HCT116 (cell line): ENCODE results near the gene KIRREL3. TPM values are rescaled to one million over a fixed set of nuclear protein-coding genes. Genes with fewer than 3 reads are reported as not detected.

Experiments
- ATAC-seq: fragments of 200-7000 bp; cut with Tn5 transposase; 2 replicates; pipeline ENCODE4 v1.9.1; 2020; ENCODE audit warnings: mild to moderate bottlenecking, moderate library complexity
- BruUV-seq: library from RNA; stranded (reverse); fragments of 400-500 nt; replicated peaks from 2 replicates; lab custom pipeline; 2021; lab: Mats Ljungman, UMichigan
- CTCF ChIA-PET: fragments of 300-600 bp; sonication (Branson Sonifier 250); formaldehyde crosslinking; loops from one replicate; lab custom pipeline; 2021; ENCODE audit warnings: antibody characterized with exemption; lab: Charles Lee
- POLR2A ChIA-PET: fragments of 300-600, 350-600 bp; sonication (Branson Sonifier 250); formaldehyde crosslinking; loops from one replicate; lab custom pipeline; 2021; ENCODE audit warnings: antibody characterized with exemption; lab: Charles Lee
- RAD21 ChIA-PET, 2 experiments: fragments of 300-600 bp; sonication (Branson Sonifier 250); formaldehyde crosslinking; loops; one replicate each; lab custom pipeline; 2023; ENCODE audit warnings: low total read pairs in 2 of 2; ENCODE audit not compliant: uncharacterized antibody in 2 of 2, unreplicated experiment in 2 of 2, low non-redundant PET in 1 of 2; lab: Charles Lee
- DNase-seq: peaks from one replicate; pipeline ENCODE4 v3.0.0-alpha.2; 2010; ENCODE audit warnings: low read depth, low spot score
- H2AFZ ChIP-seq: fragments of 200-600 bp; shearing (Covaris generic), sonication (generic); 2 replicates; pipeline ENCODE4 v1.6.1; 2017; ENCODE audit warnings: low read depth, mixed run types, mixed read lengths, antibody characterized with exemption, low read length; ENCODE audit not compliant: poor library complexity, severe bottlenecking
- H3K27ac ChIP-seq: 2 replicates; pipeline ENCODE4 v1.5.1; 2012; ENCODE audit warnings: low read depth, low read length
- H3K27me3 ChIP-seq: fragments of 200-600 bp; sonication (generic); 2 replicates; pipeline ENCODE4 v1.6.1; 2016; ENCODE audit warnings: mixed run types, low read length, mixed read lengths; ENCODE audit not compliant: insufficient read depth
- H3K36me3 ChIP-seq, 2 experiments: fragments of 200-500 bp in 1 of 2; fragments of 200-600 bp in 1 of 2; sonication (Bioruptor generic) in 1 of 2; sonication (generic) in 1 of 2; 2 replicates each; pipeline versions ENCODE4 v1.5.1 to v1.6.1; 2014 to 2016; ENCODE audit warnings: low read length in 2 of 2, inconsistent platforms in 1 of 2, mixed read lengths in 1 of 2, mixed run types in 1 of 2; ENCODE audit not compliant: insufficient read depth in 2 of 2, control insufficient read depth in 1 of 2
- H3K4me1 ChIP-seq, 2 experiments: fragments of 200-600 bp in 1 of 2; sonication (generic) in 1 of 2; 2 replicates each; pipeline versions ENCODE4 v1.5.1 to v1.6.1; 2012 to 2017; ENCODE audit warnings: low read length in 2 of 2, inconsistent platforms in 1 of 2, mild to moderate bottlenecking in 1 of 2, mixed read lengths in 1 of 2, mixed run types in 1 of 2, moderate library complexity in 1 of 2; ENCODE audit not compliant: insufficient read depth in 2 of 2, control insufficient read depth in 1 of 2
- H3K4me2 ChIP-seq: fragments of 200-600 bp; sonication (generic); 2 replicates; pipeline ENCODE4 v1.6.1; 2017; ENCODE audit warnings: mixed run types, low read length, mixed read lengths
- H3K4me3 ChIP-seq, 2 experiments: fragments of 200-600 bp in 1 of 2; sonication (generic) in 1 of 2; replicated peaks in 1 of 2; 2 replicates each; pipeline ENCODE4 v1.5.1; 2011 to 2016; ENCODE audit warnings: low read length in 2 of 2, control low read depth in 1 of 2, low read depth in 1 of 2, mild to moderate bottlenecking in 1 of 2, mixed read lengths in 1 of 2, mixed run types in 1 of 2
- H3K79me2 ChIP-seq: fragments of 200-600 bp; sonication (generic); 2 replicates; pipeline ENCODE4 v1.6.1; 2017; ENCODE audit warnings: mild to moderate bottlenecking, mixed run types, low read length, moderate library complexity, mixed read lengths; ENCODE audit not compliant: insufficient read depth
- H3K9ac ChIP-seq: fragments of 200-600 bp; sonication (generic); 2 replicates; pipeline ENCODE4 v1.6.1; 2016; ENCODE audit warnings: low read length, mixed read lengths
- H3K9me2 ChIP-seq: fragments of 200-600 bp; sonication (generic), shearing (Covaris generic); 2 replicates; pipeline ENCODE4 v1.6.1; 2017; ENCODE audit warnings: mixed run types, mild to moderate bottlenecking, moderate library complexity; ENCODE audit not compliant: insufficient read depth
- H3K9me3 ChIP-seq, 2 experiments: fragments of 200-500 bp in 1 of 2; fragments of 200-600 bp in 1 of 2; sonication (Bioruptor generic) in 1 of 2; sonication (generic) in 1 of 2; 2 replicates each; pipeline ENCODE4 v1.6.1; 2014 to 2017; ENCODE audit warnings: low read length in 2 of 2, mixed read lengths in 2 of 2, inconsistent platforms in 1 of 2, low read depth in 1 of 2, mild to moderate bottlenecking in 1 of 2, mixed run types in 1 of 2, moderate library complexity in 1 of 2; ENCODE audit not compliant: control insufficient read depth in 1 of 2, insufficient read depth in 1 of 2
- H4K20me1 ChIP-seq: fragments of 200-600 bp; sonication (generic), shearing (Covaris generic); 2 replicates; pipeline ENCODE4 v1.6.1; 2017; ENCODE audit warnings: mixed run types, mild to moderate bottlenecking, moderate library complexity; ENCODE audit not compliant: insufficient read depth
- CBX3 ChIP-seq: IDR thresholded peaks from 2 replicates; pipeline ENCODE4 v1.6.1; 2012; ENCODE audit warnings: low read depth
- CEBPB ChIP-seq: IDR thresholded peaks from 2 replicates; pipeline ENCODE4 v1.6.1; 2012; ENCODE audit warnings: low read depth
- ELF1 ChIP-seq: IDR thresholded peaks from 2 replicates; pipeline ENCODE4 v1.6.1; 2012; ENCODE audit warnings: low read depth, borderline replicate concordance
- POLR2AphosphoS5 ChIP-seq: IDR thresholded peaks from 2 replicates; pipeline ENCODE4 v1.6.1; 2011; ENCODE audit warnings: mild to moderate bottlenecking, low read depth, low read length, moderate library complexity
- RAD21 ChIP-seq: IDR thresholded peaks from 2 replicates; pipeline ENCODE4 v1.6.1; 2012; ENCODE audit warnings: low read depth, mild to moderate bottlenecking
- REST ChIP-seq: IDR thresholded peaks from 2 replicates; pipeline ENCODE4 v1.6.1; 2012; ENCODE audit warnings: low read depth
- SIN3A ChIP-seq: IDR thresholded peaks from 2 replicates; pipeline ENCODE4 v1.6.1; 2012; ENCODE audit warnings: low read depth
- SRF ChIP-seq: IDR thresholded peaks from 2 replicates; pipeline ENCODE4 v1.6.1; 2012; ENCODE audit warnings: low read depth
- TCF7L2 ChIP-seq: IDR thresholded peaks from 2 replicates; pipeline ENCODE4 v1.7.0; 2011; ENCODE audit warnings: borderline replicate concordance, inconsistent platforms; ENCODE audit not compliant: insufficient read depth, insufficient read length; ENCODE audit errors: extremely low read depth
- ZBTB33 ChIP-seq: IDR thresholded peaks from 2 replicates; pipeline ENCODE4 v1.6.1; 2011; ENCODE audit warnings: mild to moderate bottlenecking, low read length, moderate library complexity; ENCODE audit not compliant: insufficient replicate concordance; ENCODE audit errors: extremely low read depth
- ZFX ChIP-seq: fragments of 450-650 bp; IDR thresholded peaks from 2 replicates; pipeline ENCODE4 v1.6.1; 2017
- ZNF274 ChIP-seq: fragments of 200-500 bp; sonication (Bioruptor generic); IDR thresholded peaks from 2 replicates; pipeline ENCODE4 v1.6.1; 2014; ENCODE audit warnings: mild to moderate bottlenecking, low read depth, low read length, inconsistent platforms
- intact Hi-C: fragments of 100-400 bp; cut with micrococcal nuclease; formaldehyde crosslinking; loops from 2 replicates; pipeline ENCODE4 v1.10.0; 2022
- total RNA-seq: library from RNA; stranded (reverse); gene quantifications from one replicate; pipeline ENCODE4 v1.2.1, GENCODE V29; 2021; ENCODE audit not compliant: unreplicated experiment

Gene KIRREL3
- total RNA-seq, 1 experiment from 2014 or later: not detected

DNA sequence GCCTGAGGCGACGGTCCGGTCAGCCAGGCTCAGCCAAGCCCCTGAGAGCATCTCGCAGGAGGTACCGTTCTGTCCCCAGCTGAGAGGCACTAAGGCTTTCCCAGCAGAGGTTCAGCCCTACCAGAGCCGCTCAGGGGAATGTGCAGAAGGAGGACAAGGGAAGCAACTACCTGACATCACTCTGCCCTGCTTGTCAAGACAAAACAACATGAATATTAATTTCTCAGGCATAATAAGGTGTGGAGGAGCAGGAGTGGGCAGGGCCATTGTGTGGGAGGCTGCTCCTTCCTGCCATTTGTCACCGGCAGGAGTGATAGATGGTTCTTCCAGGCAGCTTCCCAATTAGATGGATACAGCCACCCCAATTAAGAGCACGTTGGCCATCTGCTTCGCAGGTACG is 181.4 kb downstream of the KIRREL3 start:
- peaks cover 10% of the 10 kb centered on the region for H3K27me3 ChIP-seq
- H3K27ac ChIP-seq: no peak overlapping the region
- ChIA-PET RAD21 (no interaction called here), CTCF (no interaction called here), POLR2A (no interaction called here)
- H3K9me3 ChIP-seq: no peaks in the 10 kb centered on the region
- no peaks in the 10 kb centered on the region for H3K9me2 ChIP-seq
- no peaks in the 10 kb centered on the region for H3K36me3 ChIP-seq
- no peak overlapping the region for H3K4me3 ChIP-seq
- no peak for DNase-seq
- H3K79me2 ChIP-seq: no peaks in the 10 kb centered on the region
- H3K4me2 ChIP-seq: no peak overlapping the region
- TF ChIP-seq ZNF274 (no peak), ZFX (no peak), POLR2AphosphoS5 (no peak), CEBPB (no peak)
- TF ChIP-seq, all 23 proteins: peak for 0
- Histone ChIP-seq H3K9ac (no peak overlapping the region), H3K4me1 (no peaks in the 10 kb centered on the region), H4K20me1 (no peaks in the 10 kb centered on the region), H2AFZ (no peak overlapping the region)
- ATAC-seq: no peak
- no TSS peak for BruUV-seq
- intact Hi-C loops: no loop called here

- H3K9me2 ChIP-seq: no peaks in the 10 kb centered on the region
- ATAC-seq (no peak), DNase-seq (no peak)
- H3K27ac ChIP-seq: no peak overlapping the region
- no peaks in the 10 kb centered on the region for H3K4me1 ChIP-seq
- H4K20me1 ChIP-seq: no peaks in the 10 kb centered on the region
- POLR2A ChIA-PET: no interaction called here
- CTCF ChIA-PET: no interaction called here
- no peak overlapping the region for H3K9ac ChIP-seq
- RAD21 ChIA-PET: no interaction called here
- no peaks in the 10 kb centered on the region for H3K9me3 ChIP-seq
- intact Hi-C loops: no loop called here
- H3K4me2 ChIP-seq: no peak overlapping the region
- BruUV-seq: no TSS peak
- H3K27me3 ChIP-seq: peaks cover 3% of the 10 kb centered on the region
- no peak overlapping the region for H2AFZ ChIP-seq
- H3K4me3 ChIP-seq: no peak overlapping the region
- H3K79me2 ChIP-seq: no peaks in the 10 kb centered on the region
- no peaks in the 10 kb centered on the region for H3K36me3 ChIP-seq
- no peak for TF ChIP-seq SIN3A
- no peak for TF ChIP-seq POLR2AphosphoS5
- TF ChIP-seq RAD21: no peak
- TF ChIP-seq ZBTB33: no peak
- no peak for TF ChIP-seq REST
- TF ChIP-seq SRF: no peak
- TF ChIP-seq ELF1: no peak
- no peak for TF ChIP-seq TCF7L2
- TF ChIP-seq CEBPB: no peak
- no peak for TF ChIP-seq ZNF274
- TF ChIP-seq CBX3: no peak
Observed at GRCh38 chr11:126817523-126818450, 182.8 kb downstream of the KIRREL3 start.
